WTC11 (cell line): Measurements from ENCODE around the gene HSPA6. TPM values are rescaled to one million over a fixed set of nuclear protein-coding genes. Genes with fewer than 3 reads are reported as not detected.
"Not testable (repeated sequence)": the region's sequence is repeated elsewhere in the genome, so short reads cannot be mapped to it uniquely, and the experiment has no call there.

Source experiments
- ATAC-seq: fragments of 200-7000 bp; cut with Tn5 transposase; 2 replicates; pipeline ENCODE4 v1.10.0; 2021; ENCODE audit warnings: mild to moderate bottlenecking, moderate library complexity
- CTCF ChIA-PET: fragments of 300-600 bp; sonication (Branson Sonifier 250); formaldehyde crosslinking; loops from one replicate; lab custom pipeline; 2021; ENCODE audit warnings: antibody characterized with exemption; lab: Charles Lee
- POLR2A ChIA-PET: fragments of 350-600 bp; sonication (Branson Sonifier 250); formaldehyde crosslinking; loops from one replicate; lab custom pipeline; 2021; ENCODE audit warnings: antibody characterized with exemption; lab: Charles Lee
- DNase-seq: peaks from one replicate; pipeline ENCODE4 v3.0.0; 2021; ENCODE audit warnings: low spot score
- H3K27ac Mint-ChIP-seq: 2 replicates; pipeline ENCODE4 v1.8.0; 2021; ENCODE audit warnings: mixed read lengths
- H3K27me3 Mint-ChIP-seq: 2 replicates; pipeline ENCODE4 v1.8.0; 2021; ENCODE audit warnings: low read depth, mild to moderate bottlenecking, moderate library complexity, mixed read lengths
- H3K36me3 Mint-ChIP-seq: 2 replicates; pipeline ENCODE4 v1.8.0; 2021; ENCODE audit warnings: mixed read lengths
- H3K4me1 Mint-ChIP-seq: 2 replicates; pipeline ENCODE4 v1.8.0; 2022; ENCODE audit warnings: mixed read lengths
- H3K4me3 Mint-ChIP-seq: 2 replicates; pipeline ENCODE4 v1.8.0; 2021; ENCODE audit warnings: mild to moderate bottlenecking, moderate library complexity, mixed read lengths
- H3K9me3 Mint-ChIP-seq: 2 replicates; pipeline ENCODE4 v1.8.0; 2021; ENCODE audit warnings: mixed read lengths
- ETV6 ChIP-seq: sonication (generic); formaldehyde crosslinking; IDR thresholded peaks from 2 replicates; pipeline ENCODE4 v1.8.1; 2022; ENCODE audit warnings: mild to moderate bottlenecking, missing genetic modification reagents
- GTF2I ChIP-seq: fragments of 250-450 bp; sonication (Bioruptor Pico); conservative IDR thresholded peaks from 2 replicates; pipeline ENCODE4 v1.4.0; 2021; ENCODE audit warnings: mild to moderate bottlenecking
- IRF2 ChIP-seq: sonication (generic); formaldehyde crosslinking; IDR thresholded peaks from 2 replicates; pipeline ENCODE4 v1.8.0; 2022; ENCODE audit warnings: low read depth, missing genetic modification reagents, borderline replicate concordance
- TEAD1 ChIP-seq: sonication (generic); formaldehyde crosslinking; IDR thresholded peaks from 2 replicates; pipeline ENCODE4 v1.8.0; 2022; ENCODE audit warnings: mild to moderate bottlenecking, missing genetic modification reagents
- total RNA-seq: library from RNA; stranded (reverse); gene quantifications from 3 replicates; pipeline ENCODE4 v1.2.3, GENCODE V29; 2021
- TF ChIP-seq, protein P1 (sequence below): sonication (generic); formaldehyde crosslinking; IDR thresholded peaks from 2 replicates; pipeline ENCODE4 v1.8.1; 2022; ENCODE audit warnings: mild to moderate bottlenecking, moderate library complexity, missing genetic modification reagents
- TF ChIP-seq, protein P2 (sequence below): fragments of 250-450 bp; sonication (Bioruptor Pico); conservative IDR thresholded peaks from 2 replicates; pipeline ENCODE4 v1.9.0; 2021; ENCODE audit warnings: mild to moderate bottlenecking
- TF ChIP-seq, protein P3 (sequence below): fragments of 250-450 bp; sonication (Bioruptor Pico); IDR thresholded peaks from 2 replicates; pipeline ENCODE4 v1.8.0; 2021; ENCODE audit warnings: mild to moderate bottlenecking

Gene HSPA6
- total RNA-seq, 1 experiment from 2014 or later: 0.22 TPM

DNA sequence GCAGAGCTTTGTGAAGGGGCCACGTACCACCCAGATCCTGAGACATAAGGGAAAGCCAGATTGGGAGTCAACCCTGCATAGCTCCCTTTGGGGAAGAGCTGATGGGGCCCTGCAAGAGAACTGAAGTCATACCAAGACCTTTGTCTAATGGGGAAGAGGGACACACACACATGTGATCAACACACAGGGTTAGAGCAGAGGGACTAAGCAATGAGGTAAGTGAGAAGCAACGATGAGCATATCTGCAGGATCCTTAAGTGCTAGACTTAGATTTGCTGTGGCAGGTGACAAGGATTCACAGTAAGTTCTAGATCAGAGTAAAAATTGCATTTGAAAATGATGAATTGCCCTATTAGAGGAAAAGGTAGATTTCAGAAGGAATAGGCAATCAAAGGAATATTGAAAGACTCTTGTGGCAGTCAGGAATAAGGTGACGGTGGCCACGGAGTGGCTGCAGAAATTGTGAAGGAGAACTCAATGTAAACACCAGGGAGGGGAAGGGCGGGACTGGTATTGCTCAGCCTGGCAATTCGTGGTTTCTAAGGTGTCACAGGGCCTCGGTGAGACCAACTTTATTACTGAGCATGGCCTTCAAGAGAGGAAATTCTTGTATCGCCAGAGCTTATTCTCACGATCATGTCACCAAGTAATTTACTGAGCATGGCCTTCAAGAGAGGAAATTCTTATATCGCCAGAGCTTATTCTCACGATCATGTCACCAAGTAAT is 20.8 kb downstream of the HSPA6 start:
- H3K27ac Mint-ChIP-seq, H3K4me1 Mint-ChIP-seq, H3K36me3 Mint-ChIP-seq, H3K9me3 Mint-ChIP-seq, POLR2A ChIA-PET, DNase-seq, H3K4me3 Mint-ChIP-seq, ATAC-seq, CTCF ChIA-PET: not testable (repeated sequence)
- H3K27me3 Mint-ChIP-seq: peaks cover 16% of the 10 kb centered on the region

DNA sequence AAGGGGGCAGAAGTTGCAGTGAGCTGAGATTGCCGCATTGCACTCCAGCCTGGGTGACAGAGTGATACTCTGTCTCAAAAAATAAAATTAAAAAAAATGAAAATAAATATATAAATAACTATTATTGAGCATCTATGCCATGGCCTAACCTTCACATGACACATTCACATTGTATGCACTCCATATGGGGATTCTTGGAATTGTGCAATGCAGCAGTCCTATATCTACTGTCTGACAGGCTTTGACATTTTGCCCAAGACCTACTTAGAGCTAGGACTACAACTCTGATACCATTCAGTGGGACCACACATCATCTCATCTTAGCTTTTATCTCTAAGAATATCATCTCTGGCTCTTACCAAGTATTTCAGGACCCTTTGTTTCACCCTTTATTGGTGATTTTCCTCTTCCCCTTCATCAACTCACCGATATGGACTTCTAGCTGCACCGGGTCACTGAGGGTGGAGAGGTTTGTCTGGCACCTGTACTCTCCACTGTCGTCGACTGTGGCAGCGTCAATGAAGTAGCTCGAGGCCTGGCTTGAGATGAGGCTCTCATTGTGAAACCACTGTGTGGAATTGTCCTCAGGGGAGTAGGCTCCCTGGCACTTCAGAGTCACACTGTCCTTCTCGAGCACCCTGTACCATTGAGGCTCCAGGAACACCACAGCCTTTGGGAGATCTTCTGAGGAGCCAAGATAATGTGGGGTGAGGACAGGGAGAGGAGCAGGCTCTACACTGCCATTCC is 23.8 kb downstream of the HSPA6 start:
- H3K9me3 Mint-ChIP-seq, H3K4me3 Mint-ChIP-seq, H3K27me3 Mint-ChIP-seq, CTCF ChIA-PET, H3K36me3 Mint-ChIP-seq, POLR2A ChIA-PET, DNase-seq, ATAC-seq, H3K4me1 Mint-ChIP-seq, H3K27ac Mint-ChIP-seq: not testable (repeated sequence)

DNA sequence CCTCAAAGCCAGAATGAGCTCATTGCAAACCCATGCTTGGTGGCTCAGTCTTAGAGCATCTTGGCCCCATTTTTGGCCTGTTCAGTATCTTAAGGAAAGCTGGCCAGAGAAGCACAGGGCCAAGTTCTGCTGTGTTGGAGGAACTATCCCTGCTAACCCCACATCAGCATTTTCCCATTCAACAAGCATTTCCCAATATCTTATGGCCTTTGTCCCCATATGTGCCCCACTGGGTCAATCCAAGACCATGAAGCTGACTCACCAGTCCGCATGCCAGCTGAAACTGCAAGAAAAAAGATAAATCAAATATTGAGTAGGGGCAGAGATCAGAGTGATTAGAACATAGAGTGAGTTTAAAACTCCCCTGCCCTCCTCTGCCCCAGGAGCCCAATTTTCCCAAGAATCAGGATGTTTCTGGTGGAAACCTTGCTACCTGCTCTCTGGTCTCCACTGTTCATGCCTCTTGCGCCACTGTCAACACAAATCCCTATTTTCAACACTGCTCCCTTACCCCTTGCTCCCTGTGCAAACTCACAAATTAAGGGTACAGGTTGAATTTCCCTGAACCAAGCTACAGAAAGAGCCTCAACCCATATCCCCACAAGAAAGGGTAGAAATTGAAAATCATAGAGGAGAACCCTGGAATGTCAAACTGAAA is 24.5 kb downstream of the HSPA6 start:
- H3K27ac Mint-ChIP-seq, POLR2A ChIA-PET, H3K36me3 Mint-ChIP-seq, DNase-seq, H3K4me3 Mint-ChIP-seq, H3K27me3 Mint-ChIP-seq, H3K4me1 Mint-ChIP-seq, CTCF ChIA-PET, ATAC-seq, H3K9me3 Mint-ChIP-seq: not testable (repeated sequence)

DNA sequence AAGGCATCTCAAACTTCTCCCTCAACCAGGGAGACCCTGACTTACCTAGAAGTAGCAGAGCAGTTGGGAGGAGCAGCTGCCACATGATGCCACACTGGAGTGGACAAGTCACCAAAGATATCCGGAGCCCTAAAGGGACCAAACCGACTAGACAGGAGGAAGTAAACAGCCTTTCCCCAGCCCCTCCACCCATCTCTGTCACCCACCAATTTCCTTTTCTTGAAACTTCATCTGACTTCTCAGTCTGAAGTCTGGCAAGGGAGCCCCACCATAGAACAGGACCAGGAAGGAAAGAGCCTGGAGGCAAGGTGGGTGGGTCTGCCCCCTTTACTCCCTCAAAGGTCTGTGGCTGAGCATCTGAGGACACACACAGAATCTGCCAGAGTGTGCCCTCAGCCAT is 25.3 kb downstream of the HSPA6 start, which contains the start of gene FCGR3A:
FCGR3A (minus strand) TSS at position 167 of the 400 bp plus-strand sequence; CDS start at position 85, 82 bp downstream.
- H3K4me3 Mint-ChIP-seq: no peak within 1 kb of the TSS
- ATAC-seq (no peak), DNase-seq (no peak)
- POLR2A ChIA-PET: no interaction called here
- H3K36me3 Mint-ChIP-seq: no peaks in the 10 kb centered on the region
- H3K4me1 Mint-ChIP-seq: no peaks in the 10 kb centered on the region
- peaks cover 2% of the 10 kb centered on the region; the same call in 1 of the 2 replicates for H3K27me3 Mint-ChIP-seq
- CTCF ChIA-PET: no interaction called here
- H3K9me3 Mint-ChIP-seq: no peaks in the 10 kb centered on the region
- no peak within 1 kb of the TSS for H3K27ac Mint-ChIP-seq
- TF ChIP-seq IRF2 (CRISPR knock-in tag) (no peak), TEAD1 (CRISPR knock-in tag) (no peak), GTF2I (CRISPR knock-in tag) (no peak), ETV6 (CRISPR knock-in tag) (no peak)
- TF ChIP-seq, protein P1, sequence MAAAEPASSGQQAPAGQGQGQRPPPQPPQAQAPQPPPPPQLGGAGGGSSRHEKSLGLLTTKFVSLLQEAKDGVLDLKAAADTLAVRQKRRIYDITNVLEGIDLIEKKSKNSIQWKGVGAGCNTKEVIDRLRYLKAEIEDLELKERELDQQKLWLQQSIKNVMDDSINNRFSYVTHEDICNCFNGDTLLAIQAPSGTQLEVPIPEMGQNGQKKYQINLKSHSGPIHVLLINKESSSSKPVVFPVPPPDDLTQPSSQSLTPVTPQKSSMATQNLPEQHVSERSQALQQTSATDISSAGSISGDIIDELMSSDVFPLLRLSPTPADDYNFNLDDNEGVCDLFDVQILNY (CRISPR knock-in tag): no peak
- TF ChIP-seq, protein P2, sequence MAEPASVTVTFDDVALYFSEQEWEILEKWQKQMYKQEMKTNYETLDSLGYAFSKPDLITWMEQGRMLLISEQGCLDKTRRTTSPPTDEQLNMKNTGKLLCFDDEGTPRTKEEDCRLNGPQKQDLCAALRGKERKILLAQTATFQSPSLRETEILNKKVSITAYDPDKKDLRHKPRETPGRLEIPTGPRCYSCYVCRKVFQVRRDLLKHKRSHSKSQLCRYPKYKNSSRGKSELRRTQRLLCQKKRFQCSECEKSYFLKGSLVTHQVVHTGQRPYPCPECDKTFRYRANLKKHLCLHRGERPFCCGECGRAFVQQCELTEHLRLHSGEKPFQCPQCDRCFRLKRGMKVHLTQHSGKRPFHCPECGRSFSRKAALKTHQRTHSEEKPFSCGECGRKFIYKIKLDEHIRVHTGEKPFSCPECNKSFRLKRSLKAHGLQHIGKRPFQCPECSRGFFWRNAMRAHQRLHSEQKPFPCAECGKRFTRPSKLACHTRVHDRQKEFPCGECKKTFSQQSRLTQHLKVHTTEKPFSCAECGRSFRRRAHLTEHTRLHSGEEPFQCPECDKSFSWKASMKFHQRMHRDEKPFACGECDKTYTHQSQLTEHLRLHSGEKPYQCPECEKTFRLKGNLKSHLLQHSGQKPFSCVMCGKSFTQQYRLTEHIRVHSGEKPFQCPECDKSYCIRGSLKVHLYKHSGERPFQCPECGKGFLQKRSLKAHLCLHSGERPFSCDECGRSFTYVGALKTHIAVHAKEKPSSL (CRISPR knock-in tag): no peak
- TF ChIP-seq, protein P3, sequence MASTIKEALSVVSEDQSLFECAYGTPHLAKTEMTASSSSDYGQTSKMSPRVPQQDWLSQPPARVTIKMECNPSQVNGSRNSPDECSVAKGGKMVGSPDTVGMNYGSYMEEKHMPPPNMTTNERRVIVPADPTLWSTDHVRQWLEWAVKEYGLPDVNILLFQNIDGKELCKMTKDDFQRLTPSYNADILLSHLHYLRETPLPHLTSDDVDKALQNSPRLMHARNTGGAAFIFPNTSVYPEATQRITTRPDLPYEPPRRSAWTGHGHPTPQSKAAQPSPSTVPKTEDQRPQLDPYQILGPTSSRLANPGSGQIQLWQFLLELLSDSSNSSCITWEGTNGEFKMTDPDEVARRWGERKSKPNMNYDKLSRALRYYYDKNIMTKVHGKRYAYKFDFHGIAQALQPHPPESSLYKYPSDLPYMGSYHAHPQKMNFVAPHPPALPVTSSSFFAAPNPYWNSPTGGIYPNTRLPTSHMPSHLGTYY (CRISPR knock-in tag): no peak
- TF ChIP-seq, all 79 proteins: peak for 0

DNA sequence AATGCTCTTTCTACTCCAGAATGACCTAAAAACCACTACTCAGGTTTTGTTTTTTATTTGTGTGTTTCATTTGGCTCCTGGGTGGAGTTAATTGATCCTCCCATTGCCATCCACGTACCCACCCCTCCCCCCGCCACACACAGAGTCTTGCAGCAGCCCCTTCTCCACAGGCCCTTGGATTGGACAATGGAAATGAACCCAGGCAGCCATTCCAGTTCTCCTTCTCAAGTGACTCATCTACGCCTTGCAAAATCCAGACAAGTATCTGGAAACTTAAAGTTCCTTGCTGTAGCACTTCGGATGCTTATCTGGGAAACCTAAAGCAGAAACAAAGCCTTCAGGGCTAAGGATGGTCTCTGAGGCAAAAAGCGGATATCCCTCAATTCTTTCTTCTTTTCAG is 26.6 kb downstream of the HSPA6 start:
- H3K4me3 Mint-ChIP-seq, ATAC-seq, H3K36me3 Mint-ChIP-seq, CTCF ChIA-PET, DNase-seq, H3K4me1 Mint-ChIP-seq, H3K27ac Mint-ChIP-seq, H3K27me3 Mint-ChIP-seq, H3K9me3 Mint-ChIP-seq, POLR2A ChIA-PET: not testable (repeated sequence)

DNA sequence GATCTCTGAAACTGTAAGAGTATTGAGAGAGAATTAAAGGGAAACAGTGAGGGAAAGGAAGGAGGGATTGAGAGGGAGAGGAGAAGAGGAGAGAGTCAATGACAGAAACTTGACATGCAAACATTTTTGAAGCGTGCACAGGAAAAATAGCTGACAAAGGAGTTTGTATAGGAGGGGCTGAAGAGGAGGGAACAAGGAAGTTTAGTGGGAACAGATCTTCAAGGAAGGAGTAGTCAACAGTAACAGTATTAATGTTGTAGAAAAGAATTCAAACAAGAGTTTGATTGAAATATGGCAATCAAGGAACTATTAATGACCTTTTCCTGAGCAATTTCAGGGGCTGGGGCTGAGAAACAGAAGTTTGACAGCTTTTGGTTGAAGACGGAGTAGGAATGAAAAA is 29.3 kb downstream of the HSPA6 start:
- H3K4me3 Mint-ChIP-seq, DNase-seq, CTCF ChIA-PET, H3K27me3 Mint-ChIP-seq, H3K9me3 Mint-ChIP-seq, ATAC-seq, H3K36me3 Mint-ChIP-seq, H3K4me1 Mint-ChIP-seq, H3K27ac Mint-ChIP-seq, POLR2A ChIA-PET: not testable (repeated sequence)

DNA sequence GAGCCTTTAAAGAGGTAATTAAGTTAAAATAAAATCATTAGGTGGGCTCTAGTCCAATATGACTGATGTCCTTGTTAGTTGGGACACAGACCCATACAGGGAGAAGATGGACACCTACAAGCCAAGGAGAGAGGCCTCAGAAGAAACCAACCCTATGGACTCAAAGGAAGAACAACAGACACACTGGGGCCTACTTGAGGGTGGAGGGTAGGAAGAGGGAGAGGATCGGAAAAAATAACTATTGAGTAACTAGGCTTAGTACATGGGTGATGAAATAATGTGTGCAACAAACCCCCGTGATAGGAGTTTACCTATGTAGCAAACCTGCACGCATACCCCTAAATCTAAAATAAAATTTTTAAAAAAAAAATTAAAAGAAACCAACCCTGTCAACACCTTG is 30.0 kb downstream of the HSPA6 start:
- H3K27me3 Mint-ChIP-seq, CTCF ChIA-PET, H3K9me3 Mint-ChIP-seq, ATAC-seq, H3K4me3 Mint-ChIP-seq, H3K4me1 Mint-ChIP-seq, H3K27ac Mint-ChIP-seq, DNase-seq, H3K36me3 Mint-ChIP-seq, POLR2A ChIA-PET: not testable (repeated sequence)

DNA sequence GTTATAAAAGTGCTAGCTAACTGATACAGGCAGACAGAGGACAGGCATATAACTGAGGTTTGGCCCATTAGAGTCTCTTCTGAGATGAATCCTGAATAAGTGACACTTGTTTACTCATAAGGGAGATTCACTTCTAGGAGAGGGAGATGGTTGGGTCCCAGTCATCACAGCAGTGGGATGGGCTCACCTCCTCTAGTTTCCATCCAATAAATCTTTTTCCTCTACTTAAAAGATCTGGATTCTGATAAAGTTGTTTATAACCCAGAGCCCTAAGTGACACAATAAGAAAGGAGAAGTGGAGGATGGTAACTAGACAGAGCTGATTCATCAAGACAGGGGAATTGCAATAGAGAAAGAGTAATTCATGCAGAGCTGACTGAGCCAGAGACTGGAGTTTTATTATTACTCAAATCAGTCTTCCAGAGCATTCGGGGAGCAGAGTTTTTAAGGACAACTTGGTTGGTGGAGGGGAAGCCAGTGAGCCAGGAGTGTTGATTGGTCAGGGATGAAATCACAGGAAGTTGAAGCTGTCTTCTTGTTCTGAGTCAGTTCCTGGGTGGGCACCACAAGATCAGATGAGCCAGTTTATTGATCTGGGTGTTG is 30.6 kb downstream of the HSPA6 start:
- H3K27ac Mint-ChIP-seq, H3K4me3 Mint-ChIP-seq, H3K36me3 Mint-ChIP-seq, ATAC-seq, DNase-seq, CTCF ChIA-PET, POLR2A ChIA-PET, H3K4me1 Mint-ChIP-seq, H3K27me3 Mint-ChIP-seq, H3K9me3 Mint-ChIP-seq: not testable (repeated sequence)
